K562 (cell line): ENCODE measurements around the gene ALG12.

Experiments used
- CREB5 ChIP-seq: fragments of 250-450 bp; sonication (Bioruptor Pico); IDR thresholded peaks from 2 replicates; pipeline ENCODE4 v1.5.0; 2020; ENCODE audit warnings: mild to moderate bottlenecking
- CTCF ChIP-seq, 3 experiments: IDR thresholded peaks in 2 of 3; conservative IDR thresholded peaks in 1 of 3; 2 replicates each; pipeline ENCODE4 v1.5.1; 2011 to 2012; ENCODE audit warnings: low read length in 3 of 3, mild to moderate bottlenecking in 3 of 3, control low read depth in 2 of 3, improper control_type of control experiment in 1 of 3, inconsistent platforms in 1 of 3, low read depth in 1 of 3, mixed read lengths in 1 of 3, moderate library complexity in 1 of 3; ENCODE audit not compliant: insufficient read depth in 2 of 3
- EGR1 ChIP-seq: fragments of 450-650 bp; conservative IDR thresholded peaks from 2 replicates; pipeline ENCODE4 v1.6.1; 2017; ENCODE audit warnings: mild to moderate bottlenecking
- FUS ChIP-seq: fragments of 200-400 bp; formaldehyde crosslinking; optimal IDR thresholded peaks from 2 replicates; pipeline ENCODE3; 2017; ENCODE audit warnings: low read depth, low read length
- POLR2AphosphoS5 ChIP-seq: IDR thresholded peaks from 2 replicates; pipeline ENCODE4 v1.6.1; 2011; ENCODE audit warnings: mild to moderate bottlenecking, low read depth, low read length, moderate library complexity; ENCODE audit not compliant: control insufficient read depth, insufficient read depth
- PRDM10 ChIP-seq: fragments of 450-650 bp; IDR thresholded peaks from 2 replicates; pipeline ENCODE4 v1.6.1; 2018; ENCODE audit not compliant: partially characterized antibody
- SMAD3 ChIP-seq: fragments of 450-650 bp; formaldehyde crosslinking; conservative IDR thresholded peaks from 2 replicates; pipeline ENCODE4 v1.4.0; 2020; ENCODE audit warnings: mild to moderate bottlenecking
- TCF7 ChIP-seq: sonication (generic); IDR thresholded peaks from 2 replicates; pipeline ENCODE4 v1.6.1; 2016; ENCODE audit warnings: antibody characterized with exemption, borderline replicate concordance
- U2AF2 ChIP-seq: fragments of 200-400 bp; formaldehyde crosslinking; optimal IDR thresholded peaks from 2 replicates; pipeline ENCODE3; 2017; ENCODE audit warnings: low read depth, mild to moderate bottlenecking, low read length
- ZKSCAN1 ChIP-seq: fragments of 150-350 bp; IDR thresholded peaks from 2 replicates; pipeline ENCODE4 v1.6.1; 2016; ENCODE audit warnings: low read depth, low read length
- ZNF184 ChIP-seq: sonication (generic); formaldehyde crosslinking; IDR thresholded peaks from 2 replicates; pipeline ENCODE4 v1.5.0; 2020; ENCODE audit warnings: missing genetic modification reagents
- TF ChIP-seq, protein P1 (sequence below), 3 experiments: fragments of 200-800 bp in 1 of 3; fragments of 250-450 bp in 1 of 3; fragments of 450-650 bp in 1 of 3; sonication (Bioruptor Pico) in 1 of 3; sonication (Bioruptor generic) in 1 of 3; formaldehyde crosslinking in 1 of 3; IDR thresholded peaks; 2 replicates each; pipeline versions ENCODE4 v1.6.1 to v1.8.0; 2016 to 2022; ENCODE audit warnings: mild to moderate bottlenecking in 2 of 3, missing genetic modification characterization in 2 of 3, missing compliant biosample characterization in 1 of 3, moderate library complexity in 1 of 3
- TF ChIP-seq, protein P2 (sequence below): sonication (generic); formaldehyde crosslinking; IDR thresholded peaks from 2 replicates; pipeline ENCODE4 v1.8.0; 2022; ENCODE audit warnings: mild to moderate bottlenecking, missing genetic modification reagents

DNA sequence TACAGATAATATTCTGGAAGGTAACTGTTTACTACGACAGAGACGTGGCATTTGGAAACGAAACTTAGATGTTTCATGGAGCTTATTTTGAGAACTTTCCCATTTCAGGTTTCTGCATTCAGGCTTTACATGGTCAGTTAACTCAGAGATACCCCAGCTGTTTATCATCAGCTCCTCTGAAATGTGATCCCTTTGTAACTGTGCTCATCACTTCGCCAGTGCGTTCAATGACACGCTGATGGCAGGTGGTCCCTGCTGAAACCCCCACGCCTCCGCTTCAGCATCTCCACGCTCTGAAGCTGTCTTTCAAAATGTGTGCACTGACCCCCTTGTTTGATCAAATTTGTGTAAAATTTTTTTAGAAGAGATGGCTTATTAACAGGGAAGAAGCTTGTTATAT, 30.5 kb downstream of the ALG12 start:
- TF ChIP-seq, protein P1, sequence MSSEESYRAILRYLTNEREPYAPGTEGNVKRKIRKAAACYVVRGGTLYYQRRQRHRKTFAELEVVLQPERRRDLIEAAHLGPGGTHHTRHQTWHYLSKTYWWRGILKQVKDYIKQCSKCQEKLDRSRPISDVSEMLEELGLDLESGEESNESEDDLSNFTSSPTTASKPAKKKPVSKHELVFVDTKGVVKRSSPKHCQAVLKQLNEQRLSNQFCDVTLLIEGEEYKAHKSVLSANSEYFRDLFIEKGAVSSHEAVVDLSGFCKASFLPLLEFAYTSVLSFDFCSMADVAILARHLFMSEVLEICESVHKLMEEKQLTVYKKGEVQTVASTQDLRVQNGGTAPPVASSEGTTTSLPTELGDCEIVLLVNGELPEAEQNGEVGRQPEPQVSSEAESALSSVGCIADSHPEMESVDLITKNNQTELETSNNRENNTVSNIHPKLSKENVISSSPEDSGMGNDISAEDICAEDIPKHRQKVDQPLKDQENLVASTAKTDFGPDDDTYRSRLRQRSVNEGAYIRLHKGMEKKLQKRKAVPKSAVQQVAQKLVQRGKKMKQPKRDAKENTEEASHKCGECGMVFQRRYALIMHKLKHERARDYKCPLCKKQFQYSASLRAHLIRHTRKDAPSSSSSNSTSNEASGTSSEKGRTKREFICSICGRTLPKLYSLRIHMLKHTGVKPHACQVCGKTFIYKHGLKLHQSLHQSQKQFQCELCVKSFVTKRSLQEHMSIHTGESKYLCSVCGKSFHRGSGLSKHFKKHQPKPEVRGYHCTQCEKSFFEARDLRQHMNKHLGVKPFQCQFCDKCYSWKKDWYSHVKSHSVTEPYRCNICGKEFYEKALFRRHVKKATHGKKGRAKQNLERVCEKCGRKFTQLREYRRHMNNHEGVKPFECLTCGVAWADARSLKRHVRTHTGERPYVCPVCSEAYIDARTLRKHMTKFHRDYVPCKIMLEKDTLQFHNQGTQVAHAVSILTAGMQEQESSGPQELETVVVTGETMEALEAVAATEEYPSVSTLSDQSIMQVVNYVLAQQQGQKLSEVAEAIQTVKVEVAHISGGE (CRISPR knock-in tag; IDR thresholded peaks at IDR 0.05): no peak
- TF ChIP-seq PRDM10 (no peak), CREB5 (CRISPR knock-in tag) (no peak), SMAD3 (no peak), TCF7 (no peak), FUS (no peak), CTCF (IDR thresholded peaks at IDR 0.05 in 2 of 3, conservative IDR thresholded peaks at IDR 0.05 in 1 of 3; ENCODE audit: insufficient read depth in 2 of 3, low read depth in 1 of 3, low read length in 3 of 3) (no peak), EGR1 (no peak), ZKSCAN1 (no peak), POLR2AphosphoS5 (no peak), U2AF2 (no peak), ZNF184 (CRISPR knock-in tag) (no peak)
- TF ChIP-seq, protein P2, sequence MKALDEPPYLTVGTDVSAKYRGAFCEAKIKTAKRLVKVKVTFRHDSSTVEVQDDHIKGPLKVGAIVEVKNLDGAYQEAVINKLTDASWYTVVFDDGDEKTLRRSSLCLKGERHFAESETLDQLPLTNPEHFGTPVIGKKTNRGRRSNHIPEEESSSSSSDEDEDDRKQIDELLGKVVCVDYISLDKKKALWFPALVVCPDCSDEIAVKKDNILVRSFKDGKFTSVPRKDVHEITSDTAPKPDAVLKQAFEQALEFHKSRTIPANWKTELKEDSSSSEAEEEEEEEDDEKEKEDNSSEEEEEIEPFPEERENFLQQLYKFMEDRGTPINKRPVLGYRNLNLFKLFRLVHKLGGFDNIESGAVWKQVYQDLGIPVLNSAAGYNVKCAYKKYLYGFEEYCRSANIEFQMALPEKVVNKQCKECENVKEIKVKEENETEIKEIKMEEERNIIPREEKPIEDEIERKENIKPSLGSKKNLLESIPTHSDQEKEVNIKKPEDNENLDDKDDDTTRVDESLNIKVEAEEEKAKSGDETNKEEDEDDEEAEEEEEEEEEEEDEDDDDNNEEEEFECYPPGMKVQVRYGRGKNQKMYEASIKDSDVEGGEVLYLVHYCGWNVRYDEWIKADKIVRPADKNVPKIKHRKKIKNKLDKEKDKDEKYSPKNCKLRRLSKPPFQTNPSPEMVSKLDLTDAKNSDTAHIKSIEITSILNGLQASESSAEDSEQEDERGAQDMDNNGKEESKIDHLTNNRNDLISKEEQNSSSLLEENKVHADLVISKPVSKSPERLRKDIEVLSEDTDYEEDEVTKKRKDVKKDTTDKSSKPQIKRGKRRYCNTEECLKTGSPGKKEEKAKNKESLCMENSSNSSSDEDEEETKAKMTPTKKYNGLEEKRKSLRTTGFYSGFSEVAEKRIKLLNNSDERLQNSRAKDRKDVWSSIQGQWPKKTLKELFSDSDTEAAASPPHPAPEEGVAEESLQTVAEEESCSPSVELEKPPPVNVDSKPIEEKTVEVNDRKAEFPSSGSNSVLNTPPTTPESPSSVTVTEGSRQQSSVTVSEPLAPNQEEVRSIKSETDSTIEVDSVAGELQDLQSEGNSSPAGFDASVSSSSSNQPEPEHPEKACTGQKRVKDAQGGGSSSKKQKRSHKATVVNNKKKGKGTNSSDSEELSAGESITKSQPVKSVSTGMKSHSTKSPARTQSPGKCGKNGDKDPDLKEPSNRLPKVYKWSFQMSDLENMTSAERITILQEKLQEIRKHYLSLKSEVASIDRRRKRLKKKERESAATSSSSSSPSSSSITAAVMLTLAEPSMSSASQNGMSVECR (CRISPR knock-in tag): no peak
